ENCODE measurements around the gene DLG3.
A peak's percentile ranks its signal among the peaks of the same experiment; 100 is the strongest.

DLG3 gene

DNA sequence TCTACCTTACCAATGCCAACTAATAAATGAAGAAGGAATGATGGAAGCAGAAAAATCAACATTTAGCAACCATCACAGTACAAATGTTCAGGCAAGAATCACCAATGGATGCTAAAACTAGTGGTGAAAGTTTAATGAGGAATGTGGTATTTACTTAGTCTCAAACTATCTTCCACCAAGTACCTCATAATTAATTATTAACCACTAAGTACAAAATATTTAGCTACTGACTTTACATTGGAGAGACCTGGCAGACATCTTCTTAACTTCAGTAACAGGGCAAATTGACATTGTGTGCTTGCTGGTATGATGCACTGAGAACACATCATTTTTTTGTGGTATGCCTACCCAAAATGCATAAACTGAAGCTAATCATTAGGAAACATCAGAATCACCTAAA, 82.4 kb downstream of the DLG3 start:
- no peak for DNase-seq

DNA sequence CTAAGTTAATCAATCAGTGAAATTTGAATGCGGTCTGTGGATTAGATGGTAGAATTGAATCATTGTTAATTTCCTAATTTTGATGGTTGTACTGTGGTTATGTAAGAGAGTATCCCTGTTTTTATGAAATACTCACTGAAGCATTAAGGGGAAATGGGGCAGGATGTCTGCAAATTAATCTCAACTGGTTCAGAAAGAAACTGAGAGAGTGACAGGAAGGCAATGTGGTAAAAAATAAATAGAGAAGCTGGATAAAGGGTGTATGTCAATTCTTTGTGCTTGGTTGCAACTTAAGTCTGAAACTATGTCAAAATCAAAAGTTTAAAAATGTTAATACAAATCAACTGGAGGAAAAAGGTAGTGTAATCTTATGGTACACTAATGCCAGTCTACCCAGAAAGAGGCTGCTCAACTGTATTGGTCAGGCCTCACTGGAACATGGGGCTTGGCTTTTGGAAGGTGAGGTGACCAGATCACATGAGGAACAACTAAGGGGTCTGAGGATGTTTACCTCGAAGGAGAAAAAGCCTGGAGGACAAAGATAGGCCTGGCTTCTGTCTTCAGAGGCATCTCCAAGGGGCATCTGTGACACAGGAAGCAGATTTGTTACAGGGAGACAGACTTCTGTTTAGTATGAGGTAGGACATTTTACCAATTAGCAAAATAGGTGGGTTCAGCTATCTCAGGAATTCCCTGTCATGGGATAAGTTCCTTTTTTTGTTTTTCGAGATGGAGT, 83.1 kb downstream of the DLG3 start:
- no peak for DNase-seq

DNA sequence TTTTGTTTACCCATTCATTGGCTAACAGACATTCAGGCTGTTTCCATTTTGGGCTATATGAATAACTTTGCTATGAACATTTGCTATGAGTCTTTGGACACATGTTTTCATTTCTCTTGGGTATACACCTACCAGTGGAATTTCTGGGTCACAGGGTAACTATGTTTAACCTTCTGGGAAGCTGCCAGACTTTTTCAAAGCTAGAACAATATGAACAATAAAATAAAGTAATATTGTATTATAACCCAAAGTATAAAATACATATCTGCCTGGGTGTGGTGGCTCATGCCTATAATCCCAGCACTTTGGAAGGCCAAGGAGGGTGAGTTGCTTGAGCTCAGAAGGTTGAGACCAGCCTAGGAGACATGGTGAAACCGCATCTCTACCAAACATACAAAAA, 90.6 kb downstream of the DLG3 start:
- DNase-seq: no peak

DNA sequence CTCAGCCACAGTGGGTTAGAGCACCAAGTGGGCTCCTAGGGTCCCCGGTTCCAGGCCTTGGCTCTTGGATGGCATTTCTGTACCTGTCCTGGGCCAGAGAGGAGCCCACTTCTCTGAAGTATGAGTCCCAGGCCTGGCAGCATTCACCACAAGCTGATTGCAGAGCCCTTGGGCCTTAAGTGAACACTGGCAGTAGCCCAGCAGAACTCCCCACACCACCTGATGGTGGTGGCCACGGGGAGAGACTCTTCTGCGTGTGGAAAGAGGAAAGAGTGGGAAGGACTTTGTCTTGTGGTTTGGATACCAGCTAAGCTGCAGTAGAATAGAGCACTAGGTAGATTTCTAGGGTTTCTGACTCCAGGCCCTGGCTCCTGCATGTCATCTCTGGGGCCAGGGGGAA, 104.8 kb downstream of the DLG3 start:
- DNase-seq: no peak

DNA sequence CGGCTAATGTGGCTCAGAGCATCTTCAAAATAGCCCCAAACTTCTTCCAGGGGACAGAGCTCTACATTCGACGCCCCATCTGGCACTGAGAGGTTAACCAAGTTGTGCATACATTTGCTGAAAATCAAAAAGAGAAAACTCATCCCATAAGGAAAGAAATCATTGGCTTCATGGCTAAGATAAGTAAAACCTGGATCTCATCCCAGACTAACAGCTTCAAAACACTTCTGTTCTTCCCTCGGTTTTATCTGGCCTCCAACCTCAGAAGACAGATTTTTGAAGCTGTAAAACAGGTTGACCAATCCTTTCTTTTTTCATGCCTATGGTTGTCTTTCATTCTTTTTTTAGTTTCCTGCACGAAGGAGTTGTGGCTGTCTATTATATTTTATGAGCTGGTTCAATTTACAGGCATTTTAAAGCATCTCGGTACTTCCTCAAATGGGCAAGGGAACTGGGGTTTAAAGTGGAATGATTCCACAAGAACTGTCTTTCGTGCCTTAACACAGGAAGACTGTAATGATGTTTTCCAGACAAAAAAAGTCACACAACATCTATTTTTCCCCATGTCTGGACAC, 107.6 kb downstream of the DLG3 start:
- no peak for DNase-seq

DNA sequence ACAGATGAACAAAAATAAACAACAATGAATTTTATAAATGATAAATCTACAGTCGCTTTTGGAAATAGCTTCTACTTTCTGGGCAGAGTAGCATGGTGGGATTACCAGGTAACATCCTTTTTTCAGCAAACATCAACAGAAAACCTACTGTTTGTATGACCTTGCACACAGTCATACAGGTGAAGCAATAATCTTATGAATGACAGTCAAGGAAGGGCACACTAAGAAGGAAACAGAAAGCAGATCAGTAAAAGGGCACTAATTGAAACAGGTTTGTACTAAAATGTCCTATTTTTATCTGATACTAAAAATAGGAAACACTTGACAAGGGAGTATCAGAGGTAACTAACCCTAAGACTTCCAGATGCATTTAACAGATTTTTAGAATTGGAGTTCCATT, 108.9 kb downstream of the DLG3 start:
- DNase-seq: no peak

DNA sequence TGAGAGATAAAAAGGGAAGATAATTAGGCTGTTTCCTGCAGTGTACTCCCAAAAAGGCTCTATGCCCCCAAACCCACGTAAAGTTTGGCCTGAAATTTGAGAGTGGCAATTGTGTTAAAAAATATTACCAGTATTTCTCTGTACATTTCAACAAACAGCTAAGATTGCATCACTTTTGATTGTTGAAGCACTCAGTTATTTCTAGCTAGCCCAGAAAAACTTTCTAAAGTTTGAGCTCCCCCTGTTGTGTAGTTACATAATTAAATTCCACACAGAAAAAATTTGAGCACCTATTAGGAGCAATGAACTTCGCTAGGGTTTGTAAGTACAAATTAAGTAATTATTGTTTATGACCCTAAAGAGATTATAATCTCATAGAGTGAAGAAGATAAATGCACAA, 109.4 kb downstream of the DLG3 start:
- DNase-seq: peak; percentile 11

DNA sequence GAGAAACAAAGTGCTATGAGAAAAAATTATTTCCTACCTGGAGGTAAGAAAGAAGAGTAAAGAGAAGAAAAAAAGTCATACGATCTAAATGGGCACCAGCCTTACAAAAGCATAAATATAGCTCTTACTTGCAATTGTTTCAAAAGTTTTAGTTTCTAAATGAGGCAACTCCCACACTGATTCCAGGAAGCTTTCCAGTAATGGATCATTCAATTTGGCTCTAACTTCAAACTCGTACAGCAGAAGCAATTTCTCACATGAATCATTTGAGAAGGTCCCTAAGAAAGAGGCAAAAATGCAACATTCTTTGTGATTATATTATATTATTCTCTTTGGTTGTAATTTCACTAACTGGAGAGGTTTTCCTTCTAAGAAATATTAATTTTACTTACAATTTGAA, 109.9 kb downstream of the DLG3 start:
- DNase-seq: no peak

DNA sequence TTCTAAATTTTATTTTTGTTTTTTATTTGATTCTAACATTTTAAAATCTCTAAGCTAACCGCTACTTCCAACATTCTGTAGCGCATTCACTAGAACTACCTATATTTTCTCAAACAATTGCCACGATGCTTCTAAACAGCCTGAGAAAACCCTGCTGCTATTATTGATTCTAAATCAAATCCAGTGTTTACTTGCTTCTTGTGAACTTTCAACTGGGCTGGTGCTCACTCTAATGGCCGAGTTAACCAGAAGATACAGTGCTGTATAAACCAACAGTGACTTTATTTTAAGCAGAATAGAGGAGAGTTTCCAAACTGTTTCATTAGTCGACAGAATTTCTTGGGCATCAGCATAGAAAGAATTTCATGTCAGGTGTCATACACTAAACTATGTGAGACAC, 110.3 kb downstream of the DLG3 start:
- no peak for DNase-seq
